ENCODE data around the gene EDC4. TPM values are rescaled to one million over a fixed set of nuclear protein-coding genes. Genes with fewer than 3 reads are reported as not detected.

Gene EDC4
- total and polyA plus RNA-seq, 9 of the 15 experiments (the other 6 are each of a cell fraction or from before 2014, with no cell fraction given), result 1.1 to 131 (median 74.0) TPM

DNA sequence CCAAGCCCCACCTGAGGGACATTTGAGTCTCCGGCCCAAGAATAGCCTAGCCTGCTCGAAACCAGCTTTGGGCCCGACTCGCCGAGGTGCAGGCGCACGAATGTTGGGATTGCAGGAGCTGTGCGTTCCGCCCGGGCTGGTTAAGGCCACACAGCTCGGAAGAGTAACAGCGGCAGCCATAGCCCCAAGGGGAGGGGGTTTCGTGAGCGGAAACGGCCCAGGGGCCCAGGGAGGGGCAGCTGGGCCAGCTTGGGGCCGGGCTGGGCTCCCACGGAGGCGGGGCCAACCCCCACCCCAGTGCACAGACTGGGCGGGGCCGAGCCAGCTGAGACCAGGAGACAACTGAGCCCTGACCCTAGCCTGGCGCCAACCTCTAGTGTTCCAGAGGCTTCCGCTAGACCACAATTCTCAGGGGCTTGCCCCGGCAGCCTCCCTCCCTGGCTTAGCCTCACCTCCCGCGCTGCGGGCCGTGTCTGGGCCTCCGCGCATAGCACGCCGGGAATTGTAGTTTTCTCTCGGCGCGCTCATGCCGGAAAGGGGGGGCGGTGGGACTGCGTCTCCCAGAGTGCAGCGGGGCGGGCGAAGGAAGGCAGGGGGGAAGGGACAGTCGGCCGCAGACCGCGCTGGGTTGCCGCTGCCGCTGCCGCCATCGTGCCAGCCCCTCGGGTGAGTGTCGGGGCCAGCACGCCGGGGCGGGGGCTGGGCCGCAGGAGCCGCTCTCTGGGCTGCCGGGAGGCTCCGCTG is 26.4 kb upstream of the EDC4 start, which contains the start of gene NUTF2 (continued):
- no peak for TF ChIP-seq SNIP1 (IDR thresholded peaks at IDR 0.05; ENCODE audit: low read depth)
- TF ChIP-seq SRSF1 (IDR thresholded peaks at IDR 0.05; ENCODE audit: low read depth, low read length), result no peak
- peak; percentile 27; the same call in 1 of the 2 replicates for TF ChIP-seq TOE1 (IDR thresholded peaks at IDR 0.05; ENCODE audit: borderline replicate concordance)
- TF ChIP-seq TOE1 (CRISPR knock-in tag; IDR thresholded peaks at IDR 0.05; ENCODE audit: borderline replicate concordance, low read depth), result no peak
- peak; percentile 44; the same call in 1 of the 2 replicates for TF ChIP-seq BRD4 (IDR thresholded peaks at IDR 0.05)
- TF ChIP-seq, protein P1, sequence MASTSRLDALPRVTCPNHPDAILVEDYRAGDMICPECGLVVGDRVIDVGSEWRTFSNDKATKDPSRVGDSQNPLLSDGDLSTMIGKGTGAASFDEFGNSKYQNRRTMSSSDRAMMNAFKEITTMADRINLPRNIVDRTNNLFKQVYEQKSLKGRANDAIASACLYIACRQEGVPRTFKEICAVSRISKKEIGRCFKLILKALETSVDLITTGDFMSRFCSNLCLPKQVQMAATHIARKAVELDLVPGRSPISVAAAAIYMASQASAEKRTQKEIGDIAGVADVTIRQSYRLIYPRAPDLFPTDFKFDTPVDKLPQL (IDR thresholded peaks at IDR 0.05; ENCODE audit: extremely low read depth, insufficient read length), result no peak
- TF ChIP-seq, protein P2, sequence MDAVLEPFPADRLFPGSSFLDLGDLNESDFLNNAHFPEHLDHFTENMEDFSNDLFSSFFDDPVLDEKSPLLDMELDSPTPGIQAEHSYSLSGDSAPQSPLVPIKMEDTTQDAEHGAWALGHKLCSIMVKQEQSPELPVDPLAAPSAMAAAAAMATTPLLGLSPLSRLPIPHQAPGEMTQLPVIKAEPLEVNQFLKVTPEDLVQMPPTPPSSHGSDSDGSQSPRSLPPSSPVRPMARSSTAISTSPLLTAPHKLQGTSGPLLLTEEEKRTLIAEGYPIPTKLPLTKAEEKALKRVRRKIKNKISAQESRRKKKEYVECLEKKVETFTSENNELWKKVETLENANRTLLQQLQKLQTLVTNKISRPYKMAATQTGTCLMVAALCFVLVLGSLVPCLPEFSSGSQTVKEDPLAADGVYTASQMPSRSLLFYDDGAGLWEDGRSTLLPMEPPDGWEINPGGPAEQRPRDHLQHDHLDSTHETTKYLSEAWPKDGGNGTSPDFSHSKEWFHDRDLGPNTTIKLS (IDR thresholded peaks at IDR 0.05; ENCODE audit: borderline replicate concordance, low read depth), result peak; percentile 89
- TF ChIP-seq CC2D1A (IDR thresholded peaks at IDR 0.05), result no peak
- no peak for TF ChIP-seq TFAM (CRISPR knock-in tag; conservative IDR thresholded peaks at IDR 0.05)
- TF ChIP-seq CBFA2T2 (conservative IDR thresholded peaks at IDR 0.05), result no peak
- TF ChIP-seq ZNF57 (CRISPR knock-in tag; IDR thresholded peaks at IDR 0.05), result no peak
- TF ChIP-seq, protein P3, sequence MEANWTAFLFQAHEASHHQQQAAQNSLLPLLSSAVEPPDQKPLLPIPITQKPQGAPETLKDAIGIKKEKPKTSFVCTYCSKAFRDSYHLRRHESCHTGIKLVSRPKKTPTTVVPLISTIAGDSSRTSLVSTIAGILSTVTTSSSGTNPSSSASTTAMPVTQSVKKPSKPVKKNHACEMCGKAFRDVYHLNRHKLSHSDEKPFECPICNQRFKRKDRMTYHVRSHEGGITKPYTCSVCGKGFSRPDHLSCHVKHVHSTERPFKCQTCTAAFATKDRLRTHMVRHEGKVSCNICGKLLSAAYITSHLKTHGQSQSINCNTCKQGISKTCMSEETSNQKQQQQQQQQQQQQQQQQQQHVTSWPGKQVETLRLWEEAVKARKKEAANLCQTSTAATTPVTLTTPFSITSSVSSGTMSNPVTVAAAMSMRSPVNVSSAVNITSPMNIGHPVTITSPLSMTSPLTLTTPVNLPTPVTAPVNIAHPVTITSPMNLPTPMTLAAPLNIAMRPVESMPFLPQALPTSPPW (CRISPR knock-in tag; IDR thresholded peaks at IDR 0.05), result peak; percentile 99
- peak; percentile 41; the same call in 1 of the 2 replicates for TF ChIP-seq FOXM1 (IDR thresholded peaks at IDR 0.05; ENCODE audit: low read depth)
- TF ChIP-seq FOXM1 (CRISPR knock-in tag; IDR thresholded peaks at IDR 0.05; ENCODE audit: low read depth), result 0 out of 2 replicates have a peak, but pooled peaks have one; percentile 29
- TF ChIP-seq EP400 (IDR thresholded peaks at IDR 0.05), result peak; percentile 89
- peak; percentile 87 for TF ChIP-seq CREM (IDR thresholded peaks at IDR 0.05; ENCODE audit: low read depth)
- no peak for TF ChIP-seq NFXL1 (CRISPR knock-in tag; IDR thresholded peaks at IDR 0.05)
- TF ChIP-seq, protein P4, sequence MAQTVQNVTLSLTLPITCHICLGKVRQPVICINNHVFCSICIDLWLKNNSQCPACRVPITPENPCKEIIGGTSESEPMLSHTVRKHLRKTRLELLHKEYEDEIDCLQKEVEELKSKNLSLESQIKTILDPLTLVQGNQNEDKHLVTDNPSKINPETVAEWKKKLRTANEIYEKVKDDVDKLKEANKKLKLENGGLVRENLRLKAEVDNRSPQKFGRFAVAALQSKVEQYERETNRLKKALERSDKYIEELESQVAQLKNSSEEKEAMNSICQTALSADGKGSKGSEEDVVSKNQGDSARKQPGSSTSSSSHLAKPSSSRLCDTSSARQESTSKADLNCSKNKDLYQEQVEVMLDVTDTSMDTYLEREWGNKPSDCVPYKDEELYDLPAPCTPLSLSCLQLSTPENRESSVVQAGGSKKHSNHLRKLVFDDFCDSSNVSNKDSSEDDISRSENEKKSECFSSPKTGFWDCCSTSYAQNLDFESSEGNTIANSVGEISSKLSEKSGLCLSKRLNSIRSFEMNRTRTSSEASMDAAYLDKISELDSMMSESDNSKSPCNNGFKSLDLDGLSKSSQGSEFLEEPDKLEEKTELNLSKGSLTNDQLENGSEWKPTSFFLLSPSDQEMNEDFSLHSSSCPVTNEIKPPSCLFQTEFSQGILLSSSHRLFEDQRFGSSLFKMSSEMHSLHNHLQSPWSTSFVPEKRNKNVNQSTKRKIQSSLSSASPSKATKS (CRISPR knock-in tag; IDR thresholded peaks at IDR 0.05), result no peak
- no peak for TF ChIP-seq POLR2AphosphoS2 (IDR thresholded peaks at IDR 0.05; ENCODE audit: low read length)
- TF ChIP-seq MED1 (CRISPR knock-in tag; IDR thresholded peaks at IDR 0.05; ENCODE audit: borderline replicate concordance), result no peak
- TF ChIP-seq, protein P5, sequence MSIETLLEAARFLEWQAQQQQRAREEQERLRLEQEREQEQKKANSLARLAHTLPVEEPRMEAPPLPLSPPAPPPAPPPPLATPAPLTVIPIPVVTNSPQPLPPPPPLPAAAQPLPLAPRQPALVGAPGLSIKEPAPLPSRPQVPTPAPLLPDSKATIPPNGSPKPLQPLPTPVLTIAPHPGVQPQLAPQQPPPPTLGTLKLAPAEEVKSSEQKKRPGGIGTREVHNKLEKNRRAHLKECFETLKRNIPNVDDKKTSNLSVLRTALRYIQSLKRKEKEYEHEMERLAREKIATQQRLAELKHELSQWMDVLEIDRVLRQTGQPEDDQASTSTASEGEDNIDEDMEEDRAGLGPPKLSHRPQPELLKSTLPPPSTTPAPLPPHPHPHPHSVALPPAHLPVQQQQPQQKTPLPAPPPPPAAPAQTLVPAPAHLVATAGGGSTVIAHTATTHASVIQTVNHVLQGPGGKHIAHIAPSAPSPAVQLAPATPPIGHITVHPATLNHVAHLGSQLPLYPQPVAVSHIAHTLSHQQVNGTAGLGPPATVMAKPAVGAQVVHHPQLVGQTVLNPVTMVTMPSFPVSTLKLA (conservative IDR thresholded peaks at IDR 0.05), result peak; percentile 85 to 93
- peak; percentile 1; the same call in 1 of the 2 replicates for TF ChIP-seq PHF21A (IDR thresholded peaks at IDR 0.05; ENCODE audit: borderline replicate concordance, low read depth)
